Naive B cell (primary cell): Measurements from ENCODE around the gene IQSEC1. TPM values are rescaled to one million over a fixed set of nuclear protein-coding genes. Genes with fewer than 3 reads are reported as not detected.

Experiments used
- ATAC-seq, 2 donors: fragments of 150-1000 bp; cut with Tn5 transposase; 2 replicates each; pipeline ENCODE4 v1.10.0; 2021; ENCODE audit warnings: low read depth in 2 of 2, mild to moderate bottlenecking in 2 of 2, moderate library complexity in 2 of 2
- DNase-seq: peaks from one replicate; pipeline ENCODE4 v3.0.0; 2022
- H3K27ac Mint-ChIP-seq, 6 donors: one replicate each; pipeline ENCODE4 v1.8.0; 2020 to 2022; ENCODE audit warnings: mild to moderate bottlenecking in 6 of 6, mixed read lengths in 6 of 6, moderate library complexity in 5 of 6, inconsistent platforms in 2 of 6
- H3K27me3 Mint-ChIP-seq, 3 donors: one replicate each; pipeline ENCODE4 v1.8.0; 2021 to 2022; ENCODE audit warnings: mixed read lengths in 3 of 3, mild to moderate bottlenecking in 1 of 3
- H3K36me3 Mint-ChIP-seq, 2 donors: one replicate each; pipeline ENCODE4 v1.8.0; 2020 to 2022; ENCODE audit warnings: mixed read lengths in 2 of 2, inconsistent platforms in 1 of 2, mild to moderate bottlenecking in 1 of 2
- H3K4me1 Mint-ChIP-seq, 3 donors: one replicate each; pipeline ENCODE4 v1.8.0; 2020 to 2022; ENCODE audit warnings: mixed read lengths in 3 of 3, inconsistent platforms in 1 of 3, mild to moderate bottlenecking in 1 of 3, moderate library complexity in 1 of 3
- H3K4me3 Mint-ChIP-seq, 8 donors: one replicate each; pipeline ENCODE4 v1.8.0; 2020 to 2022; ENCODE audit warnings: mild to moderate bottlenecking in 8 of 8, mixed read lengths in 8 of 8, moderate library complexity in 8 of 8, inconsistent platforms in 2 of 8
- H3K9me3 Mint-ChIP-seq, 7 donors: one replicate each; pipeline ENCODE4 v1.8.0; 2020 to 2022; ENCODE audit warnings: mixed read lengths in 7 of 7, mild to moderate bottlenecking in 5 of 7, inconsistent platforms in 2 of 7, moderate library complexity in 1 of 7
- polyA plus RNA-seq, 6 donors: library from polyadenylated mRNA; unstranded; fragments of 300-500 nt; fragmentation: Illumina TruSeq; gene quantifications; one replicate each; pipeline ENCODE4 v1.2.3, GENCODE V29; 2021; ENCODE audit warnings: low read depth in 6 of 6

Gene IQSEC1
- polyA plus RNA-seq: 10 to 100 TPM; 14.6 to 73.4 (median 36.9) TPM

GRCh38 chr3:13073326-13074005 is at the start of gene IQSEC1:
Gene IQSEC1, minus strand, starts transcription at chr3:13073429. Its CDS starts 415 bp downstream, at chr3:13073014.
- peak within 1 kb of the TSS; percentile 84 to 95 (median 92) for H3K4me3 Mint-ChIP-seq
- ATAC-seq (peak; percentile 76 to 80), DNase-seq (peak; percentile 87)
- no peaks in the 10 kb centered on the region for H3K9me3 Mint-ChIP-seq
- no peaks in the 10 kb centered on the region for H3K36me3 Mint-ChIP-seq
- peak within 1 kb of the TSS; percentile 88 to 98 (median 96) for H3K27ac Mint-ChIP-seq
- H3K27me3 Mint-ChIP-seq: no peaks in the 10 kb centered on the region
- peaks cover 45 to 77% (median 73%) of the 10 kb centered on the region in 3 donors for H3K4me1 Mint-ChIP-seq

DNA sequence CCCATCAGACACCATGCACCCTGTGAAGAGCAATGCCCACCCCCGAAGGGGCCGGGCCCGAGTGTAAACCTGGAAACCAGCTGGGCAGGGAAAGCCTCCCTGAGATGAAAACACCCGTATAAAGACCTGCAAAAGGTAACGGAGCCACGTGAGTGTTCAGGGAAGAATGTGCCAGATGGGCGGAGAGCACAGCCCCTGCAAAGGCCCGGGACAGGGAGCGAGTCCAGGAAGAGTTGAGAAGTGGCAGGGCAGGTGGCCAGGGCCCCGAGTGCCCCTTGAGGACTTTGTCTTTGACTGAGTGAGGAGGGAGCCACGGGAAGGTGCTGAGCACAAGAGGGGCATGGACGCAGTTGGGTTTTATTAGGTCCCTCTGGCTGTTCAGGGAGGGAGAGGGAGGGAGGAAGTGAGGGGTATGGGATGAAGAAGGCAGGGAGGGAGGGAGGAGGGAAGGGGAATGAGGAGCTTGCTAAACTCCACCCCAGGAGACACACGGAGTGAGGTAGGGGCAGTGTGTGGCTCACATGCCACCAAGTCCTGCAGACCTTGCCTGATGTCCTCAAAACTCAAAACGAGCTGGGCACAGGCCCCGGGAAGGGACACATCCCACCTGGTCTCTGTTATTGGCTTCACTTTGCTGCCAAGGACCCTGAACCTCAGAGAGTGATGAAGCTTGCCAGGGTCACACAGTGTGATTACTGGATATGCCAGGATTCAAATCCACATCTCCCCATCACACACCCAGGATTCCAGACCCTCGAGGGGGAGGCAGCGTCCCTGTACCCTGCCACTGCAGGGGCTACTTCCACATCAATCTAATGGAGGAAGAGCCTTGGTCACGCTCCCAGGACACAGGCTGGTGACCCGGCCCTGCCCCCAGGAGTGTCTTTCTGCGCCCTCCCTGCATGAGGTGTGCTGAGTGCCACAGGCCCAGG is 49.1 kb upstream of the IQSEC1 start:
- no peak for ATAC-seq
- peak overlapping the region in 2 of 6 donors; percentile 6 to 62 for H3K27ac Mint-ChIP-seq
- H3K36me3 Mint-ChIP-seq: no peaks in the 10 kb centered on the region

DNA sequence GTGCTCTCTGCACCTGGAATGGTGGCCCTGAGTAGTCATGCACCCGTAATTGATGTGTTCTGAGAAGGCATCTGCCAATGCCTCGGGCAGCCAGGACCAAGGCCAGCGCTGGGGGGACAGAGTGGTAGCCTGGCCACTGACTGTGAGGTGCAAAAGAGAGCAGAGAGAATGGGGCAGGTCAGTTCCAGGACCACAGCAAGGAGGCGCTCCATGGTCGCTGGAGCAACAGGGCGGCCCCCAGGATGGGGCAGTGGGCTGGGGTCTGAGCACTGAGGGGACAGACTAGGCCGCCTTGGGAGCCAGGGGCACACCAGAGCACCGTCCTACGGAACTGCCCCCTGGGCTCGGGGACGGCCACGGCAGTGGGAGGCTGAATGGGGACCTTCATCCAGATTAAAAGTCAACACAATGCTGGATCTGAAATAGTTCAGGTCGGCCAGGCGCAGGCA is 48.3 kb upstream of the IQSEC1 start:
- Mint-ChIP-seq H3K36me3 (no peaks in the 10 kb centered on the region), H3K4me3 (no peak overlapping the region), H3K4me1 (peaks cover 7 to 11% (median 10%) of the 10 kb centered on the region in 3 donors), H3K9me3 (no peaks in the 10 kb centered on the region), H3K27ac (peak overlapping the region in 3 of 6 donors; percentile 6 to 85 (median 78)), H3K27me3 (peaks cover 0 to 6% (median 0%) of the 10 kb centered on the region in 3 donors)
- DNase-seq (no peak), ATAC-seq (no peak)

More for the DNA sequence above, 49.1 kb upstream of the IQSEC1 start:
- no peak overlapping the region for H3K4me3 Mint-ChIP-seq
- H3K4me1 Mint-ChIP-seq: peaks cover 7 to 10% (median 9%) of the 10 kb centered on the region in 3 donors
- no peaks in the 10 kb centered on the region for H3K9me3 Mint-ChIP-seq
- DNase-seq: no peak
- peaks cover 0 to 6% (median 0%) of the 10 kb centered on the region in 3 donors for H3K27me3 Mint-ChIP-seq

DNA sequence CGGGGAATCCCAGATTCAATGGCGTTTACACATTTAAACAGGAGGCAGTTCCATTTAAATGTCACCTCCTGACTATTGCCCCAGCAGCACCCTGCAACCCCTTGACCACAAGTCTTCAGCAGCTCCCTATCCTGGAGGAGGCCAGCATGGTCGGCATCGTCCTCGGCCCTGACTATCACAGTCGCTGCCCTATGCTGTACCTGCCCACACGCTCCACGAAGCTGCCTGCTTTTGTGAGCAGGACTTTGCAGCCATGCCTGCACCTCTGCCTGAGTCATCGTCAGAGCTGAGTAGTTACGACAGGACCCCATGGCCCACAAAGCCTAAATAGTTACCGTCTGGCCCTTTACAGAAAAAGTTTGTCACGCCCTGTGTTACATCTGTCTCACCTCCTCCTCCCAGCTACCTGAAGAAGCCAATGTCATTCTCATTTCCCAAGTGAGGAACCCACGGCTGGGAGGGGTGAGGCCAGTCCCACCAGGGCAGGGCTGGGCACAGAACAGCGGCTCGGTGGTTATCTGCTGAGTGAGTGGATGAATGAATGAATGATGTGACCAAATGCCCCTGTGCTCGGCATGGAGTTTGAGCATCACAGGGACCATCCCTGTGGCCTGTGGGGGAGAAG is 47.8 kb upstream of the IQSEC1 start:
- Mint-ChIP-seq H3K36me3 (no peaks in the 10 kb centered on the region), H3K4me1 (peaks cover 7 to 17% (median 14%) of the 10 kb centered on the region in 3 donors), H3K27me3 (peaks cover 0 to 6% (median 0%) of the 10 kb centered on the region in 3 donors), H3K27ac (peak overlapping the region in 3 of 6 donors; percentile 6 to 85 (median 78)), H3K9me3 (no peaks in the 10 kb centered on the region), H3K4me3 (no peak overlapping the region)
- ATAC-seq (no peak), DNase-seq (no peak)

GRCh38 chr3:13120289-13120927 is 47.2 kb upstream of the IQSEC1 start:
- ATAC-seq: no peak
- peak overlapping the region in 4 of 6 donors; percentile 18 to 36 (median 28) for H3K27ac Mint-ChIP-seq

DNA sequence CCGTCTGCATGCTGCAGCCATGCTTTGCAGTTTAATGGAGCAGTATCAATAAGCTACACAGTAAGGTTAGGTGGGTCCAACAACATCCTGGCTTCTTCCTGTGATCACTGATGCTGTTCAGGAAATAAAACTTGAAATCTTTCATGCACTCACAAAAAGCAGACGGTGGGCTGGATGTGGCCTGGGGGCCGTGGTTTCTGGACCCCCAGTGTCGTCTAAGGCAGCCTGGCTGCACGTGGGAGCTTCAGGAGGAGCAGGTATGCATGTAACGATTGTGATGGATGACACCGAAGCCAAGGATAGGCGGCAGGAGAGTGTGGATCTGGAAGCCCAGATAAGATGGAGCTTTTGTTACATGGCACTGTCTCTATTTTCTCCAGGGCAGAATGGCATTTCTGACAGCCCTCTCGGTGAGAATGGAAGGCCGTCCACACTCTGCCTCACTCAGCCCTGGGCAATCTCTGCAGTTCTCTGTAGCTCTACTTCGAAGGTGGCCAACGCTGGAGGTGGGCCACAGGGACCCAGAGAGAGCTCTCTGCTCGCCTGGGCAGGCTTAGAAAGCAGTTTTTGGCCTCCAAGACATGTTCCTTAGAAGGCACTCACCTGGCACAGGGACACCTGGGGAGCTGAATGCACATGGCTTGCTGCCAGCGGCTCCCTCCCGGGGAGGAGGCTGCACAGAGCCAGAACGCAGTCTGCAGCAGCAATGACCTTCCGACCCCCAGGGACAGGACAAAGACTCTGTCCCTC is 46.4 kb upstream of the IQSEC1 start:
- Mint-ChIP-seq H3K36me3 (no peaks in the 10 kb centered on the region), H3K4me1 (peaks cover 8 to 31% (median 28%) of the 10 kb centered on the region in 3 donors), H3K4me3 (no peak overlapping the region), H3K27ac (peak overlapping the region in 2 of 6 donors; percentile 7 to 27), H3K9me3 (no peaks in the 10 kb centered on the region), H3K27me3 (peaks cover 0 to 6% (median 0%) of the 10 kb centered on the region in 3 donors)
- DNase-seq (no peak), ATAC-seq (no peak)

More at GRCh38 chr3:13120289-13120927, 47.2 kb upstream of the IQSEC1 start:
- DNase-seq: no peak
- Mint-ChIP-seq H3K4me3 (no peak overlapping the region), H3K9me3 (no peaks in the 10 kb centered on the region), H3K4me1 (peaks cover 7 to 23% (median 20%) of the 10 kb centered on the region in 3 donors), H3K36me3 (no peaks in the 10 kb centered on the region), H3K27me3 (peaks cover 0 to 6% (median 0%) of the 10 kb centered on the region in 3 donors)

DNA sequence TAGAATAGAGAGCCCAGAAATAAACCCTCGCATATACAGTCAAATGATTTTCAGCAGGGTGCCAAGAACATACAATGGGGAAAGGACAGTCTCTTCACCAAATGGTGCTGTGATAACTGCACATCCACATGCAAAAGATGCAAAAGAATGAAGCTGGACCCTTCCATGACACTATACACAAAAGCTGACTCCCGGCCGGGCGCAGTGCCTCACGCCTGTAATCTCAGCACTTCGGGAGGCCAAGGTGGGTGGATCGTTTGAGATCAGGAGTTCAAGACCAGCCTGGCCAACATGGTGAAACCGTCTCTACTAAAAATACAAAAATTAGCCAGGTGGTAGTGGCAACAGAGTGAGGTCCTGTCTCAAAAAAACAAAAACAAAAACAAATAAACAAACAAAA is 43.2 kb upstream of the IQSEC1 start:
- Mint-ChIP-seq H3K4me1 (peaks cover 33 to 60% (median 59%) of the 10 kb centered on the region in 3 donors), H3K27ac (peak overlapping the region in 5 of 6 donors; percentile 12 to 98 (median 76)), H3K27me3 (peaks cover 0 to 3% (median 0%) of the 10 kb centered on the region in 3 donors)

DNA sequence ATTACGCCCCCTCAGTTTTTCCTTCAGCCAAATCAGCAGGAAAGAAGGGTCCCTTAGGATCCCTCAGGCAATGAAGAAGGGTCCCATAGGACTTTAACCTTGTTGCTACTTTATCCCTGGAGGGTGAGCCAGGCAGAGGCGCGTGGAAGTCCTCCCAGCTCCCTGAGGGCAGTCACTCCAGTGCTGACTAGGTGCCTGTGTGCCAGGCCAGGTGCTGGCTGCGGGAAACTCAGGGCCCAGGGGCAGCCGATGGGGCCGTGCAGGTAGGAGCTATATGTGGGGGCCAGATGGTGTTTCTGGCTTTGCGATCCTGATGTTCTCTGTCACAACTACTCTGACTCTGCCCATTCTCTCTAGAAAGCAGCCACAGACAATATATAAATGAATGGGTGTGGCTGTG is 42.8 kb upstream of the IQSEC1 start:
- DNase-seq (no peak), ATAC-seq (no peak)
- Mint-ChIP-seq H3K27ac (peak overlapping the region; percentile 2 to 98 (median 81)), H3K4me3 (peak overlapping the region in 4 of 8 donors; percentile 2 to 54 (median 23)), H3K36me3 (no peaks in the 10 kb centered on the region), H3K9me3 (no peaks in the 10 kb centered on the region), H3K27me3 (no peaks in the 10 kb centered on the region), H3K4me1 (peaks cover 33 to 65% (median 64%) of the 10 kb centered on the region in 3 donors)

More for the DNA sequence above, 43.2 kb upstream of the IQSEC1 start:
- DNase-seq (no peak), ATAC-seq (no peak)
- Mint-ChIP-seq H3K36me3 (no peaks in the 10 kb centered on the region), H3K4me3 (peak overlapping the region in 5 of 8 donors; percentile 2 to 54 (median 24)), H3K9me3 (no peaks in the 10 kb centered on the region)

DNA sequence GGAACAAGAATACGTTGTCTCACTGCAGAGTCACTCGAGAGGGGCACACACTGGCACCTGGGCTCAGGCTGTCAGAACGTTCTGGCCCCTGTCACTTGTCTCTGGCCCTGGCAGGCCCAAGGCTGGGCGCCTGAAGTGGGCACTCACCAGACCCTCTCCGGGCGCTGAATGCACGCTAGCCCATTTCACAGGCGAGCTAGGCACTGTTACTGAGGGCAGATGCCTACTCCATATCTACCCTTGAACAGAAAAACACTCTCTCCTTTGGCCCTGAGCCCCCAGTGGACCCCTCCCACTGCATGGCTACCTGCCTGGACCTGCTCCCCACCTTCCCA is 42.3 kb upstream of the IQSEC1 start:
- peaks cover 37 to 69% (median 68%) of the 10 kb centered on the region in 3 donors for H3K4me1 Mint-ChIP-seq
- no peaks in the 10 kb centered on the region for H3K9me3 Mint-ChIP-seq
- ATAC-seq: no peak
- H3K36me3 Mint-ChIP-seq: no peaks in the 10 kb centered on the region
- H3K27me3 Mint-ChIP-seq: no peaks in the 10 kb centered on the region
- H3K27ac Mint-ChIP-seq: peak overlapping the region in 5 of 6 donors; percentile 50 to 98 (median 89)
- DNase-seq: no peak
- peak overlapping the region in 2 of 8 donors; percentile 16 to 30 for H3K4me3 Mint-ChIP-seq

GRCh38 chr3:13114811-13115575 is 41.8 kb upstream of the IQSEC1 start:
- ATAC-seq (no peak), DNase-seq (no peak)
- no peaks in the 10 kb centered on the region for H3K36me3 Mint-ChIP-seq
- peaks cover 40 to 75% (median 74%) of the 10 kb centered on the region in 3 donors for H3K4me1 Mint-ChIP-seq
- H3K9me3 Mint-ChIP-seq: no peaks in the 10 kb centered on the region
- H3K27ac Mint-ChIP-seq: peak overlapping the region; percentile 35 to 98 (median 88)
- H3K27me3 Mint-ChIP-seq: no peaks in the 10 kb centered on the region
- H3K4me3 Mint-ChIP-seq: no peak overlapping the region
